Endothelial cell of umbilical vein (primary cell): ENCODE results near the gene SOX15. TPM values are rescaled to one million over a fixed set of nuclear protein-coding genes. Genes with fewer than 3 reads are reported as not detected.
A peak's percentile ranks its signal among the peaks of the same experiment; 100 is the strongest.

Source experiments
- BruUV-seq: library from RNA; stranded (reverse); fragments of 400-500 nt; replicated peaks from 2 replicates; lab custom pipeline; 2021; lab: Mats Ljungman, UMichigan
- CTCF ChIA-PET: fragments of 300-600, 350-600 bp; sonication (Branson Sonifier 250); formaldehyde crosslinking; loops from one replicate; lab custom pipeline; 2021; ENCODE audit warnings: antibody characterized with exemption, inconsistent platforms; lab: Charles Lee
- POLR2A ChIA-PET: fragments of 300-600, 350-600 bp; sonication (Branson Sonifier 250); formaldehyde crosslinking; loops from one replicate; lab custom pipeline; 2021; ENCODE audit warnings: antibody characterized with exemption, inconsistent platforms; lab: Charles Lee
- DNase-seq: peaks from one replicate; pipeline ENCODE4 v3.0.0-alpha.2; 2011; ENCODE audit warnings: low read depth, low spot score
- FAIRE-seq: peaks from 2 replicates; lab custom pipeline; 2011; peaks lifted over from hg19 to GRCh38; lab: Jason Lieb, UNC
- H2AFZ ChIP-seq: 2 replicates; pipeline ENCODE4 v1.6.0; 2012; ENCODE audit warnings: low read depth, low read length, control low read depth, inconsistent platforms
- H3K27ac ChIP-seq: 2 replicates; pipeline ENCODE4 v1.5.1; 2011; ENCODE audit warnings: low read depth, mild to moderate bottlenecking, control low read depth, low read length, moderate library complexity; ENCODE audit not compliant: insufficient read depth
- H3K27me3 ChIP-seq, 2 experiments: 2 replicates each; pipeline versions ENCODE4 v1.6.0 to v1.6.1; 2011; ENCODE audit warnings: low read length in 2 of 2, mixed read lengths in 1 of 2; ENCODE audit not compliant: control insufficient read depth in 2 of 2, insufficient read depth in 2 of 2
- H3K36me3 ChIP-seq, 2 experiments: 2 replicates in 1 of 2; 3 replicates in 1 of 2; pipeline ENCODE4 v1.5.1; 2011; ENCODE audit warnings: low read length in 2 of 2, mild to moderate bottlenecking in 1 of 2, moderate library complexity in 1 of 2; ENCODE audit not compliant: control insufficient read depth in 2 of 2, insufficient read depth in 2 of 2; ENCODE audit errors: extremely low read depth in 1 of 2
- H3K4me1 ChIP-seq: 3 replicates; pipeline ENCODE4 v1.5.1; 2011; ENCODE audit warnings: mild to moderate bottlenecking, low read length; ENCODE audit not compliant: control insufficient read depth, insufficient read depth; ENCODE audit errors: extremely low read depth
- H3K4me2 ChIP-seq: 2 replicates; pipeline ENCODE4 v1.6.1; 2011; ENCODE audit warnings: low read length, control low read depth, mixed read lengths; ENCODE audit not compliant: insufficient read depth
- H3K4me3 ChIP-seq, 3 experiments: fragments of 200-600 bp in 1 of 3; sonication (generic), shearing (Covaris generic) in 1 of 3; replicated peaks in 1 of 3; 2 replicates each; pipeline ENCODE4 v1.5.1; 2011 to 2016; ENCODE audit warnings: control low read depth in 3 of 3, low read length in 3 of 3, mild to moderate bottlenecking in 2 of 3, inconsistent platforms in 1 of 3, low read depth in 1 of 3, moderate library complexity in 1 of 3; ENCODE audit not compliant: insufficient read depth in 1 of 3
- H3K79me2 ChIP-seq: 2 replicates; pipeline ENCODE4 v1.6.0; 2012; ENCODE audit warnings: low read length, inconsistent platforms; ENCODE audit not compliant: control insufficient read depth, insufficient read depth
- H3K9ac ChIP-seq: replicated peaks from 2 replicates; pipeline ENCODE3; 2011; ENCODE audit warnings: low read length, control low read depth; ENCODE audit not compliant: insufficient read depth; ENCODE audit errors: extremely low read depth
- H3K9me1 ChIP-seq: replicated peaks from 3 replicates; pipeline ENCODE4 v1.6.0; 2011; ENCODE audit warnings: mild to moderate bottlenecking, low read length; ENCODE audit not compliant: control insufficient read depth, insufficient read depth; ENCODE audit errors: extremely low read depth
- H3K9me3 ChIP-seq: replicated peaks from 2 replicates; pipeline ENCODE4 v1.5.1; 2012; ENCODE audit warnings: low read length, inconsistent platforms; ENCODE audit not compliant: control insufficient read depth, insufficient read depth
- H4K20me1 ChIP-seq: replicated peaks from 2 replicates; pipeline ENCODE3; 2011; ENCODE audit warnings: mild to moderate bottlenecking, low read length; ENCODE audit not compliant: control insufficient read depth, insufficient read depth; ENCODE audit errors: extremely low read depth
- CTCF ChIP-seq, 2 donors: IDR thresholded peaks; 1 replicate in 1 of 2; 2 replicates in 1 of 2; pipeline ENCODE4 v1.5.1; 2011; ENCODE audit warnings: low read length in 2 of 2, mild to moderate bottlenecking in 2 of 2, moderate library complexity in 2 of 2, control low read depth in 1 of 2, inconsistent platforms in 1 of 2, low read depth in 1 of 2; ENCODE audit not compliant: insufficient read depth in 1 of 2; ENCODE audit errors: extremely low read depth in 1 of 2
- EZH2 ChIP-seq: IDR thresholded peaks from 2 replicates; pipeline ENCODE4 v1.6.1; 2012; ENCODE audit warnings: borderline replicate concordance, low read depth, mild to moderate bottlenecking, moderate library complexity, low read length, inconsistent platforms; ENCODE audit not compliant: severe bottlenecking
- FOS ChIP-seq: IDR thresholded peaks from 2 replicates; pipeline ENCODE4 v1.6.1; 2011; ENCODE audit warnings: mild to moderate bottlenecking, low read length, moderate library complexity, borderline replicate concordance; ENCODE audit not compliant: insufficient read depth
- GATA2 ChIP-seq: IDR thresholded peaks from 2 replicates; pipeline ENCODE4 v1.7.0; 2011; ENCODE audit warnings: low read depth, mild to moderate bottlenecking, moderate library complexity, mixed read lengths, low read length; ENCODE audit not compliant: insufficient read length, insufficient read depth
- JUN ChIP-seq: IDR thresholded peaks from 2 replicates; pipeline ENCODE4 v1.6.1; 2011; ENCODE audit warnings: borderline replicate concordance, low read depth; ENCODE audit not compliant: insufficient read length, insufficient read depth
- MYC ChIP-seq: IDR thresholded peaks from one replicate; pipeline ENCODE4 v1.6.1; 2011; ENCODE audit warnings: mild to moderate bottlenecking, low read depth, low read length
- POLR2AphosphoS5 ChIP-seq: IDR thresholded peaks from 2 replicates; pipeline ENCODE4 v1.6.1; 2012; ENCODE audit warnings: low read depth, mild to moderate bottlenecking, control low read depth, low read length, moderate library complexity; ENCODE audit not compliant: insufficient read depth
- dilution Hi-C: fragments of 300-500 bp; cut with MboI; formaldehyde crosslinking; loops from one replicate; pipeline ENCODE4 v1.15.0; 2019; ENCODE audit warnings: low sequenced_read_pairs; ENCODE audit not compliant: extremely low pct_ligation_motif_present
- intact Hi-C: fragments of 100-400 bp; cut with micrococcal nuclease; formaldehyde crosslinking; loops from one replicate; pipeline ENCODE4 v1.10.0; 2022
- polyA plus RNA-seq, 4 experiments: library from polyadenylated mRNA; depleted of rRNA in 3 of 4; stranded (reverse) in 3 of 4; unstranded in 1 of 4; fragments of >200 nt; gene quantifications; 2 replicates each; pipeline versions ENCODE4 v1.2.1 to v1.2.3, GENCODE V29; 2011 to 2012; ENCODE audit warnings: missing spikeins in 1 of 4
- total RNA-seq: library from RNA; stranded (reverse); gene quantifications from 2 replicates; pipeline ENCODE4 v1.2.3, GENCODE V29; 2021
- TF ChIP-seq, protein P1 (sequence below): IDR thresholded peaks from 2 replicates; pipeline ENCODE4 v1.6.1; 2011; ENCODE audit not compliant: insufficient read depth, insufficient read length

Gene SOX15
- total and polyA plus RNA-seq, 2 donors (not counting 3 experiments of a cell fraction or from before 2014, with no cell fraction given) = 0.26 to 0.46 TPM

GRCh38 chr17:7560172-7561027 is 29.5 kb downstream of the SOX15 start:
- FAIRE-seq (no peak), DNase-seq (peak; percentile 56)
- dilution Hi-C loops (no loop called here), intact Hi-C loops (loop anchor here (1.0 to 2.0 kb wide), 11 partner anchors 12 to 236 kb away; partner anchors contain the start of genes FXR2, PLSCR3, POLR2A and TMEM256)
- Histone ChIP-seq H3K4me1 (peaks cover 36% of the 10 kb centered on the region), H3K36me3 (peaks cover 5 to 10% of the 10 kb centered on the region in 2 experiments), H3K4me3 (no peak overlapping the region), H4K20me1 (no peaks in the 10 kb centered on the region), H3K9me3 (no peaks in the 10 kb centered on the region), H2AFZ (peak overlapping the region; percentile 44), H3K27me3 (no peaks in the 10 kb centered on the region), H3K4me2 (peak overlapping the region; percentile 86), H3K27ac (no peak overlapping the region), H3K9me1 (no peaks in the 10 kb centered on the region), H3K9ac (peak overlapping the region; percentile 29), H3K79me2 (peaks cover 36% of the 10 kb centered on the region)
- no TSS peak for BruUV-seq
- POLR2A ChIA-PET = interaction anchor here (0.6 to 1.1 kb wide), 6 partner anchors 19 to 313 kb away, joined by 3 to 14 read pairs (median 3); partner anchors contain the start of genes CD68 and TMEM256
- TF ChIP-seq EZH2 (no peak), POLR2AphosphoS5 (no peak), CTCF (IDR thresholded peaks at IDR 0.05; ENCODE audit: extremely low read depth in 1 of 2, insufficient read depth in 1 of 2, low read depth in 1 of 2, low read length in 2 of 2) (peak; percentile 59 to 76), GATA2 (no peak), JUN (no peak), FOS (no peak), MYC (no peak)
- TF ChIP-seq, protein P1, sequence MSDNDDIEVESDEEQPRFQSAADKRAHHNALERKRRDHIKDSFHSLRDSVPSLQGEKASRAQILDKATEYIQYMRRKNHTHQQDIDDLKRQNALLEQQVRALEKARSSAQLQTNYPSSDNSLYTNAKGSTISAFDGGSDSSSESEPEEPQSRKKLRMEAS = no peak
- CTCF ChIA-PET = interaction anchor here (0.6 to 6.7 kb wide), 60 partner anchors 9 to 514 kb away, joined by 3 to 314 read pairs (median 5); partner anchors contain the start of genes CD68, CHRNB1, FGF11 and MPDU1
